RWPE1 (cell line): ENCODE results near the gene NCAPD2.

ENCODE experiments used
- CTCF ChIA-PET: fragments of 350-600 bp; sonication (Branson Sonifier 250); formaldehyde crosslinking; extraction: SDS; loops from one replicate; lab custom pipeline; 2021; lab: Yijun Ruan, JAX
- POLR2A ChIA-PET: fragments of 400-600 bp; formaldehyde crosslinking; extraction: SDS; loops from one replicate; lab custom pipeline; 2020; ENCODE audit warnings: antibody characterized with exemption; ENCODE audit not compliant: low non-redundant PET; lab: Yijun Ruan, JAX
- DNase-seq: peaks from one replicate; pipeline ENCODE4 v3.0.0; 2012; ENCODE audit warnings: low spot score
- H3K27ac ChIP-seq: fragments of 450-650 bp; 2 replicates; pipeline ENCODE4 v1.5.1; 2017
- TF ChIP-seq, protein P1 (sequence below): fragments of 450-650 bp; conservative IDR thresholded peaks from 2 replicates; pipeline ENCODE4 v1.5.1; 2017; ENCODE audit warnings: low read depth, mild to moderate bottlenecking

NCAPD2 gene

DNA sequence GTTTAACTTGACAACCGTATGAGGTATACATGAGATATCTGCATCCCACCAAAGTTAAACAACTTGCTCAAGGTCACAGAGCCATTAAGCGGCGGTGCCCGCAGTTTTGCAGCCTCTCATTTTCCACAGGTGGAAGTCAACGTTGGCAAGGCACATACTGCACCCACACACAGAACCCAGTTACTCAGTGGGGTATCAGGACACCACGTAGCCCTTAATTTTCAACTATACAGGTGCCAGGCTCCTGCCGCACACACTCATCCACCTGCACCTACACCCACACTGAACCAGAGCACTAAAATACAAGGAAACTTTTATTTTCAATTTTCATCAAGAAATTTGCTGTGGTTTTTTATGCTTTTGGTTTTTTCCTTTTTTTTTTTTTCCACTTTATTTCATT, 75.9 kb downstream of the NCAPD2 start:
- peak overlapping the region; percentile 85 for H3K27ac ChIP-seq
- TF ChIP-seq, protein P1, sequence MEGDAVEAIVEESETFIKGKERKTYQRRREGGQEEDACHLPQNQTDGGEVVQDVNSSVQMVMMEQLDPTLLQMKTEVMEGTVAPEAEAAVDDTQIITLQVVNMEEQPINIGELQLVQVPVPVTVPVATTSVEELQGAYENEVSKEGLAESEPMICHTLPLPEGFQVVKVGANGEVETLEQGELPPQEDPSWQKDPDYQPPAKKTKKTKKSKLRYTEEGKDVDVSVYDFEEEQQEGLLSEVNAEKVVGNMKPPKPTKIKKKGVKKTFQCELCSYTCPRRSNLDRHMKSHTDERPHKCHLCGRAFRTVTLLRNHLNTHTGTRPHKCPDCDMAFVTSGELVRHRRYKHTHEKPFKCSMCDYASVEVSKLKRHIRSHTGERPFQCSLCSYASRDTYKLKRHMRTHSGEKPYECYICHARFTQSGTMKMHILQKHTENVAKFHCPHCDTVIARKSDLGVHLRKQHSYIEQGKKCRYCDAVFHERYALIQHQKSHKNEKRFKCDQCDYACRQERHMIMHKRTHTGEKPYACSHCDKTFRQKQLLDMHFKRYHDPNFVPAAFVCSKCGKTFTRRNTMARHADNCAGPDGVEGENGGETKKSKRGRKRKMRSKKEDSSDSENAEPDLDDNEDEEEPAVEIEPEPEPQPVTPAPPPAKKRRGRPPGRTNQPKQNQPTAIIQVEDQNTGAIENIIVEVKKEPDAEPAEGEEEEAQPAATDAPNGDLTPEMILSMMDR: no peak
- CTCF ChIA-PET: interaction anchor here (1.5 kb wide), 1 partner anchor 19 kb away, joined by 6 read pairs; no protein-coding TSS in a partner anchor
- DNase-seq: no peak
- POLR2A ChIA-PET: no interaction called here

DNA sequence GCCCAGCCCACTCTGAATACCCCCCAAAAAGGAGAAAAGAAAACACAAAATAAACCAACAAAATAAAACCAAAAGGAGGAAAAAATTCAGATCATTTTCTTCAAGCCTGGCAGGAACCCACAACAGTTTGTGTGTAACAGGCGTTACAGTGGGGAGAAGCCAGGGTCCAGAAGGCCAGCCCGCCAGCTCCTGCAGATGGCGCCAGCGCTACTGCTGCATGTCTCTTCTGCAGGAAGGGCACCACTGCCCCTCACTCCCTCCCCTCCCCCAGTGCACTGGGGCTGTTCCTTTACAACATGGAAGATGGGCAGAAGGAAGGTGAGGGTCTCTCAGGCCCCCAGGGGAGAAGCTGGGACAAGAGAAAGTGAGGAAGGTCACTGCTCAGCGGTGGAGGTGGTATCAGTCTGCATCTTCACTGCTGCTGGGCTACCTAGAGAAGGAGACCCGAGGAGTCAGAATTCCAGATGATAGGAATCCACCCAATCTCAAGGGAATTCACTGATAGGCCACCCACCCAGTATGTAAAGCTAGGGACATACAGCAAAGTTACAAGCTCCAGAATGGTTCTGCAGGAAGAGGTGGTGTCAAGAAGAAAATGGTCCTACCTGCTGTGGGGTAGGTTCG, 76.5 kb downstream of the NCAPD2 start:
- TF ChIP-seq, protein P1: peak; percentile 54
- ChIA-PET CTCF (interaction anchor here (0.5 to 1.5 kb wide), 3 partner anchors 18 to 55 kb away, joined by 3 to 6 read pairs (median 3); no protein-coding TSS in a partner anchor), POLR2A (no interaction called here)
- DNase-seq: peak; percentile 30
- H3K27ac ChIP-seq: peak overlapping the region; percentile 38

DNA sequence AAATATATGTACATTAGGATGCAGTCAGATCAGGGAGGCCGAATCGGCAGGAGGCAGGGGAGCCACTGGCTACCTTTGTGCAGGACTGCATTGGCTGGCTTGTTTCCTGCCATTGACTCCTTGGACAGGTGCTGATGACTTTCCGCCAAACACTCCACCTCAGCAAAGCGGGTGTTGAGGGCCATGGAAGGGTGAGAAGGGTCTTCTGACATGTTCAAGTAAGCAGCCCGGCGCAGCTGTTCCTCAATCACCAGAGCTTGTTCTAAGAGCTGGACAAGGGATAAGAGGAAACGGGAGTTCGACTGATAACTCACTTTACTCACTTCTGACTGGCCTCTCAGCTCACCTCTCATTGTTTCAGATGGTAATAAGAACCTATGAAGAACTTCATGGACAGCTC, 79.1 kb downstream of the NCAPD2 start:
- no peak overlapping the region; the same call in 1 of the 2 replicates for H3K27ac ChIP-seq
- DNase-seq: no peak
- TF ChIP-seq, protein P1: no peak
- ChIA-PET POLR2A (interaction anchor here (0.6 kb wide), 1 partner anchor 13 kb away, joined by 3 read pairs; no protein-coding TSS in a partner anchor), CTCF (no interaction called here)

DNA sequence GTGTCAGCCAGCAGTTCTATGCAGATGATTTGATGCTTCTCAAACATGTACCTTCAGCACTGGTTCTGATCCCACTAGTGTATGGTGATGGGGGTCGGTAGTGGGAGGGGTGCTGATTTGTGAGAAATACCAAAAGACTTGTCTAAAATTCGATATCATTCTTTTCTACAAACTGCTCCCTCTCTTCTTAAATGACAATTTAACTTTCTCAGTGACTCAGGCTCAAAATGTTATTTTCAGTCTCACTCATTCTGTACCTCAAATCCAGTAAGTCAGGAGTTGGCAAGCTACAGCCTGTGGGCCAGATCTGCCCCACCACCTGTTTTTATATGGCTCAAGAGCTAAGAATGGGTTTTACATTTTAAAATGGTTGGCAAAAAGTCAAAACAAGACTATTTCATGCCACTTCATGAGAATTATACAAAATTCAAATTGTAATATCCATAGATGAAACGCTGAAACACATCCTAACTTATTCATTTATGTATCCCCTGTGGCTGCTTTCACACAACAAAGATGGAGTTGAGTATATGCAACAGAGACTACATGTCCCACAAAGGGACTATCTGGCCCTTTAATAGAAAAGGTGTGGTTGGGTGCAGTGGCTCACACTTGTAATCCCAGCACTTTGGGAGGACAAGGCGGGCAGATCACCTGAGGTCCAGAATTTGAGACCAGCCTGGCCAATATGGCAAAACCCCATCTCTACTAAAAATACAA, 80.8 kb downstream of the NCAPD2 start:
- TF ChIP-seq, protein P1: no peak
- no peak overlapping the region for H3K27ac ChIP-seq
- ChIA-PET POLR2A (no interaction called here), CTCF (no interaction called here)
- DNase-seq: no peak

DNA sequence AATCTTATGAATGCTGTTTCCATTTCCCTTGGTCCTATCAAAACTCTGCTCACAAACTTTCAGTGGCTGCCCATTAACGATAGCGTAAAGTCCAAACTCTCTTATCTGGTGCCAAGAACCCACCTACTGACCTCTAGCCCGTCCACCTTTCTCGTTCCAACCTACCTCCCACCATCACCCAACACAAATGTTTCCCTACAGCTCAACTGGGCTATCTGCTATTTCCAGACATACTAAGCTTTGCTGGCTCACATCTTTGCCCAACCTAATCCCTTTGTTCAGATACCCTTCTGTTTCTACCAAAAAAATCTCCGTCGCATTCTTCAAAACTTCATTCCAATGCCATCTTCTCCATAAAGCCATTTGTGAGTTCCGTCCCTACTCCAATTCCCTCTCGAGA, 81.7 kb downstream of the NCAPD2 start:
- TF ChIP-seq, protein P1: no peak
- POLR2A ChIA-PET: no interaction called here
- no peak for DNase-seq
- no peak overlapping the region for H3K27ac ChIP-seq
- CTCF ChIA-PET: interaction anchor here (1.2 kb wide), 1 partner anchor 30 kb away, joined by 3 read pairs; no protein-coding TSS in a partner anchor
